ENCODE measurements around the gene PLRG1. TPM values are rescaled to one million over a fixed set of nuclear protein-coding genes. Genes with fewer than 3 reads are reported as not detected.
A peak's percentile ranks its signal among the peaks of the same experiment; 100 is the strongest.

PLRG1 gene
- total RNA-seq, 1 donor from 2014 or later: 96.3 TPM

- H3K27me3 Mint-ChIP-seq: no peaks in the 10 kb centered on the region
- H3K4me3 Mint-ChIP-seq (ENCODE audit: low read depth): no peak overlapping the region
- peaks cover 25% of the 10 kb centered on the region for H3K9me3 Mint-ChIP-seq (ENCODE audit: low read depth)
- peaks cover 31% of the 10 kb centered on the region for H3K36me3 Mint-ChIP-seq (ENCODE audit: insufficient read depth)
- H3K4me1 Mint-ChIP-seq (ENCODE audit: low read depth): peaks cover 17% of the 10 kb centered on the region
- no peak overlapping the region for H3K27ac Mint-ChIP-seq
- DNase-seq (ENCODE audit: low spot score, unreplicated experiment): no peak
- no peak for TF ChIP-seq CTCF (IDR thresholded peaks at IDR 0.05; ENCODE audit: unreplicated experiment)
Measured at GRCh38 chr4:154585369-154586018, 35.3 kb upstream of the PLRG1 start.

DNA sequence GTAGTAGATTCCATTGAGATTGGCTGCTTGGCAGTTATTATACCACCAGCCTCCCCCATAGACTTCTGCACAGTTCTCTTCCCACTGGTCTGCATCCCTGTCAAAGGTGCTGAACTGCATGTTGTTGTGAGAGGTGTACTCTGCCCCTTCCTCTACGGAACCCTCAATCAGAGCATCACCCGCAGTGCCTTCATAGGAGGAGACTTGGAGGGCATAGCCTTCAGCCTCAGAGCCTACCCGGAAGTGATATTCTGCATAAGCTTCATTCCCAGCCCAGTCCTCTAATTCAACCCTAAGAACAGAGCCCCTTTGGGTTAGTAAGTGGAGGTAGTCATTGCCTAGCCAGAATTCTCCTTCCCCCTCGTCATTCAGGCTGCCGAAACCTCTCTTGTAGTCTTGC, 34.1 kb upstream of the PLRG1 start:
- no peaks in the 10 kb centered on the region for H3K27me3 Mint-ChIP-seq
- no peak for TF ChIP-seq CTCF (IDR thresholded peaks at IDR 0.05; ENCODE audit: unreplicated experiment)
- H3K27ac Mint-ChIP-seq: no peak overlapping the region
- H3K4me1 Mint-ChIP-seq (ENCODE audit: low read depth): peaks cover 6% of the 10 kb centered on the region
- H3K4me3 Mint-ChIP-seq (ENCODE audit: low read depth): no peak overlapping the region
- peaks cover 25% of the 10 kb centered on the region for H3K9me3 Mint-ChIP-seq (ENCODE audit: low read depth)
- H3K36me3 Mint-ChIP-seq (ENCODE audit: insufficient read depth): peaks cover 31% of the 10 kb centered on the region
- DNase-seq (ENCODE audit: low spot score, unreplicated experiment): no peak

DNA sequence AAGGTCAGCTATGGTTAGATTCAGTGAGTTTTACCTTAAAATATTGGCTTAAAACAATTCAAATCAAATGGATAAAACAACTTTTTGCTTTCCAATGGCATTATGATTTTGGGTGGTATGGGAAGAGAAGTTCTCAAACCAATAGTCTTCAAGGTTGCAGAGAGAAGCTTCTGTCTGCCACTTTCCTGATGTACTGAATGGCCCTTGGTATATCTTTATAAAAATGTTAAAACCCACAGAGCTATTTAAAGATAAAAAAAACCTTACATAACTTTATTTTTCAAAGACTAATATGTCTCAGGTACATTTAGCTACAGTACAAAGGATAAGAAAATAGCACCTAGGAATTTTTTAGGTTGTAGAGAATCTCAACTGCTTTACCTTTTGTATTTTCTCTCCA, 33.5 kb upstream of the PLRG1 start:
- no peak for TF ChIP-seq CTCF (IDR thresholded peaks at IDR 0.05; ENCODE audit: unreplicated experiment)
- Mint-ChIP-seq H3K27ac (peak overlapping the region; percentile 62), H3K36me3 (ENCODE audit: insufficient read depth) (peaks cover 31% of the 10 kb centered on the region), H3K4me3 (ENCODE audit: low read depth) (no peak overlapping the region), H3K9me3 (ENCODE audit: low read depth) (peaks cover 25% of the 10 kb centered on the region), H3K4me1 (ENCODE audit: low read depth) (peaks cover 1% of the 10 kb centered on the region), H3K27me3 (no peaks in the 10 kb centered on the region)
- no peak for DNase-seq (ENCODE audit: low spot score, unreplicated experiment)

DNA sequence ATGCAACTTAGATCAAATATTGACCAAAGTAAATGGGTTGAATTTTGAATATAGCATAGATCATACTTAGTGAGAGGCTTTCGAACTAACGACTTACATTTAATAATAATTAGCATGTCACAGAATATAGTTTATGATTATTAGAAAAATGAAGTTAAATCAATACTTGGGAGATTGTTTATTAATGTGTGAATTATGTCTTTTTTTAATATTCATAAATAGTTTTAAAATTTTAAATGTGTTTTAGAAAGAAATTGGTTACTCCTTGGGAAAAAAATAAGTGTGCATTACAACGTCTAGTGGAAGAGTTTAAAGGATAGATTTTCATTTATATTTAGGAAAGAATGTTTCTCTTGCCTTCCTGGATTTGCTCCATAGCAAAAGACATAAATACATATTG, 33.0 kb upstream of the PLRG1 start:
- Mint-ChIP-seq H3K27me3 (no peaks in the 10 kb centered on the region), H3K36me3 (ENCODE audit: insufficient read depth) (peaks cover 30% of the 10 kb centered on the region), H3K4me3 (ENCODE audit: low read depth) (no peak overlapping the region), H3K27ac (no peak overlapping the region), H3K9me3 (ENCODE audit: low read depth) (peaks cover 25% of the 10 kb centered on the region), H3K4me1 (ENCODE audit: low read depth) (peaks cover 1% of the 10 kb centered on the region)
- no peak for TF ChIP-seq CTCF (IDR thresholded peaks at IDR 0.05; ENCODE audit: unreplicated experiment)
- DNase-seq (ENCODE audit: low spot score, unreplicated experiment): no peak

GRCh38 chr4:154582723-154583122, 32.5 kb upstream of the PLRG1 start:
- no peak for TF ChIP-seq CTCF (IDR thresholded peaks at IDR 0.05; ENCODE audit: unreplicated experiment)
- H3K27ac Mint-ChIP-seq: no peak overlapping the region
- no peak for DNase-seq (ENCODE audit: low spot score, unreplicated experiment)
- peaks cover 30% of the 10 kb centered on the region for H3K36me3 Mint-ChIP-seq (ENCODE audit: insufficient read depth)
- peaks cover 25% of the 10 kb centered on the region for H3K9me3 Mint-ChIP-seq (ENCODE audit: low read depth)
- H3K4me3 Mint-ChIP-seq (ENCODE audit: low read depth): no peak overlapping the region
- no peaks in the 10 kb centered on the region for H3K27me3 Mint-ChIP-seq
- H3K4me1 Mint-ChIP-seq (ENCODE audit: low read depth): peaks cover 1% of the 10 kb centered on the region

Data from progenitor cell of endocrine pancreas (in vitro differentiated cells).